Right renal cortex interstitium (tissue), 3 donors: ENCODE results near the gene TUBGCP5. TPM values are rescaled to one million over a fixed set of nuclear protein-coding genes. Genes with fewer than 3 reads are reported as not detected.
A peak's percentile ranks its signal among the peaks of the same experiment; 100 is the strongest.

Source experiments
- DNase-seq, 3 donors: peaks; one replicate each; pipeline ENCODE4 v3.0.0-alpha.2; 2013; ENCODE audit warnings: low read depth in 3 of 3, low spot score in 2 of 3
- polyA plus RNA-seq, 3 donors: library from polyadenylated mRNA; unstranded; fragments of 120-200 nt; gene quantifications; one replicate each; pipeline ENCODE4 v1.2.1, GENCODE V29; 2013; ENCODE audit not compliant: insufficient read length in 3 of 3

Gene TUBGCP5
- polyA plus RNA-seq, 3 donors, result 21.6 to 27.3 (median 22.3) TPM

DNA sequence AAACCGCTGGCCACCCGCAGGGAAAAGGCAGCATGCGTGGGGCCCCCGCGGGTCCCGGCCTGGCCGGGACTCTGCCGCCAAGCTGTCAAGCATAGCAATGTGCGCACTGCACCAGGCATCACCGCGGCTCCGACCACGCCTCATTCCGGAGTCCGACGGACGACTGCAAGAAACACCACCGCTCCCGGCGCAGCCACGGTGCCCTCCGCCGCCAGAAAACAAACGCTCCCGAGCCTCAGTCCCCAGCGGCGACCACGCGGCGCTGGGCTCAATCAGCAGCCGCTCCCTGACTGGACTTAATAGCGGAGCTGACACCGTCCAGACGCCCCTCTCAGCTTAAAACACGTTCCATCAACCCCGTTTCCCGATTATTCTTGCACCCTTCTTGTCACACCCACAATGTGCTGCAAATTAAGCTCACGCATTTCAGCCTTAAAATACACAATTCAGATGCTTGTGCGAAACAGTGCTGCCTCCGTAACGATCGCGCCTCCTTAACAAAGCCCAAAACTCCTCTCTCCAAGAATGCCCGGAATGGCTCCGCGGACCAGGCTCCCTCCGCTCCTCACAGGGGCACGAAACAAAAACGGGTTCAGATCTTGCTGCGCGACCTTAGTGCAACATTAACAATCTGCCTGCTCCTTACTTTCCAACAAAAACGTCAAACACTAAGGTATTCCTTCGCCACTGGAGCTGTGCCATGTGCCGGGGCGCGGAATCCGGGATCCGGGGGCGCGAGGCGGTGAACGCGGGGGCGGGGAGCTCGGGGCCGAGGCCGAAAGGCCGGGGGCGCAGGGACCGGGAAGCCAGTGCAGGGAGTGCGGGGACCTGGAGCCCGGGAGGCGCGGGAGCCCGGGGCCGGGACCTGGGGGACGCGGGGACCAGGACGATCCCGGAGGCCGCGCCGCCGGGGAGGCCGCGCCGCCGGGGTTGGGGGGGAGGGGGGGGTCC is 59.9 kb downstream of the TUBGCP5 start:
- DNase-seq, result peak in 1 of 3 donors; percentile 47

DNA sequence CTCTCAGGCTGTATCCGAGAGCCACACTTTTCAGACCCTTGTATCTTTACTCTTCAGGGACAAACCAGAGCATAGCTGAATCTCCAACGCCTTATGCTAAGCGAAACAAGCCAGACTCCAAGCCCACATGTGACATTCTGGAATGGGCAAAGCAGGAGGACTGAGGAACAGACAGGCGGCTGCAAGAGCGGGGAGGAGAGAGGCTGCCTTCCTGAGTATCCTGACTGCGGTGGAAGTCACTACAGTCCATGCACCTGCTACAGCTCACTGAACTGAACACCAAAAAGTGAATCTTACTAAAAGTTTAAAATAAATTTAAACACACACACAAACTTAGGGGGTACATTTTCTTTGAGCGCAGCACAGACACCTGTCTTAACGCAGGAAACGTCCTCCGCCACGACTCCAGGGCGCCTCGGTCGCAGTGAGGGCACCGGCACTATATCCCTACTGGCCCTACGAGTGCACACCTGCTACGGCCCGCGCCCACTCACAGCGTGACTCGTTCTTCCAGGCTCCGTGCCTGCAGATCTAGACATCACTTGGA is 60.6 kb downstream of the TUBGCP5 start:
- no peak for DNase-seq

- no peak for DNase-seq
Measured at GRCh38 chr15:22974745-22975144, 64.6 kb downstream of the TUBGCP5 start.

- no peak for DNase-seq
Measured at GRCh38 chr15:22973987-22974386, 65.4 kb downstream of the TUBGCP5 start.

DNA sequence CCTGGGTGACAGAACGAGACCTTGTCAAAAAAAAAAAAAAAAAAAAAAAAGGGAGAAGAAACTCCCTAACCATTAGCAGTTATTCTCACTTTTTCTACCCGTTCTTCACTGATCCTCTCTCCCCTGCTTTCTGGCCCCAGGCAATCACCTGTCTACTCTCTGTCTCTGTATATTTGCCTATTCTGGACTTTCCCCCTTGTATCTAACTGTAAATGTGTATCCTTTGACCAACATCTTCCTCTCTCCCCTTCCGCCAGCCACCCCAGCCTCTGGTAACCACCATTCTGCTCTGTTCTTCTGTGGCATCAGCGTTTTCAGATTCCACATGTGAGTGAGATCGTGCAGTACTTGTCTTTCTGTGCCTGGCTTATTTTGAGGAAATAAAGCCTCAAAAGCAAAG is 66.1 kb downstream of the TUBGCP5 start:
- DNase-seq, result no peak

DNA sequence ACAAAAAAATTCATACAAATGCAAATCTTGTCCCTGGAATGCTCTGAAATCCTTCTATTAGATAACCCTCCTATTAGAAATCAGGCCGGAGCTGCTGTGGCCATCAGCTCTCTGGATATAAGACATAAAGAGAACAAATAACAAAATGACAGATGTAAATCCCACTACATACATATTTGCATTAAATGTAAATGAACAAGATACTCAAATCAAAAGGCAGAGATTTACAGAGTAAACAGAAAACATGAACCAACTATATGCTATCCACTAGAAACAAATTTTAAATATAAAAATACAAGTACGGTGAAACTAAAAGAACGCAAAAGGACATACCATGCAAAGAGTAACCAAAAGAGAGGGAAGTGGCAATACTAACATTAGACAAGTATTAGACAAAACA is 69.9 kb downstream of the TUBGCP5 start:
- DNase-seq, result no peak

- no peak for DNase-seq
Measured at GRCh38 chr15:22968366-22968765, 71.0 kb downstream of the TUBGCP5 start.

DNA sequence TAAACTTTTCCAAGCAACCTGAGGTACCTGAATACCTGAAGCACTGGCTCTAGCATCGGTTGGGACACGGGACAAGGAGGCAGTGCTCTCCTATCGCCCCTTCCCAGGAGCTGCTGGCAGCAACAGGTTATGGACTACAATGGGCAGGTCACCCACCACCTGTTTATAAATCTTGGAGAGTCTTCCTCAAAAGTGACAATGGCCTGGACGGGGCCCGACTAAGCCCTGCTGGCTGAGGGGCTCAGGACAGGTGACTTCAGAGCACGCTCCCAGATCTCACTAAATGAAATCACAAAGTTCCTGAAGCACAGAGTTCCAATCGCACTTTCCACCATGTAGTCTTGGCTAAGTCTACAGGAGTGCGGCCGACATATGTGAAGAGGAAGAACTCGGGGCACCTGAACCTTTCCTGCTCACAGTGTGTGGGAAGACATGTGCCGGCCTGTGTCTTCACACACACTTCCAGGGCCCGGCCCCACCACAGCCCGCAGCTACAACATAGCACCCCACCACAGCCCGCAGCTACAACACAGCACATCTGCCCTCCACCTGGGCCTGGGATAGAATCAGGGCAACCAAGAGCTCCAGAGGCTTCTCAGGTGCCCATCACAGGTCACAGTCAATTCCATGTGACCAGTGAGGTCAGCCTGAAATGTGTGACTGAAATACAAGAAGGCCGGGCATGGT is 72.1 kb downstream of the TUBGCP5 start:
- DNase-seq, result no peak

- DNase-seq, result no peak
Measured at GRCh38 chr15:22966321-22967083, 72.9 kb downstream of the TUBGCP5 start.

- no peak for DNase-seq
Measured at GRCh38 chr15:22963641-22964040, 75.7 kb downstream of the TUBGCP5 start.

- no peak for DNase-seq
Measured at GRCh38 chr15:22962611-22963010, 76.8 kb downstream of the TUBGCP5 start.

- DNase-seq, result no peak
Measured at GRCh38 chr15:22961762-22962161, 77.6 kb downstream of the TUBGCP5 start.

DNA sequence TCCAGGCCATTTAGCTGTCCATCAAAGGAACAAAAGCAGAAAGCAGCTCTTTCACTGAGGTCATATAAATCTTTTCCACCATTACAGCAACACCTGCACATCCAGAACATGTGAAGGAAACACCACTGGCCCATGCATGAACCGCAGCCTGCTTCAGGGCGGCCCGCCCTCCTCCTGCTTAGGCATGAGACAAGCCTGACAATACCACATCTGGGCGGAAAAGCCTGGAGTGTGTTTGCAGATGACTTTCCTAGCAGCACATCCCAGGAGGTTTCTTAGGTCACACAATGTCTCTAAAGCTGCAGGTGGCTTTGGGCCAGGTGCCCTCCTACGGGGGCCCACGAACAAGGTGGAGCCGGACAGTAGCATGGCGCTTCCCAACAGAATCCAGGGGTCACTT is 78.8 kb downstream of the TUBGCP5 start:
- DNase-seq, result no peak

- no peak for DNase-seq
Measured at GRCh38 chr15:22960126-22960525, 79.2 kb downstream of the TUBGCP5 start.

DNA sequence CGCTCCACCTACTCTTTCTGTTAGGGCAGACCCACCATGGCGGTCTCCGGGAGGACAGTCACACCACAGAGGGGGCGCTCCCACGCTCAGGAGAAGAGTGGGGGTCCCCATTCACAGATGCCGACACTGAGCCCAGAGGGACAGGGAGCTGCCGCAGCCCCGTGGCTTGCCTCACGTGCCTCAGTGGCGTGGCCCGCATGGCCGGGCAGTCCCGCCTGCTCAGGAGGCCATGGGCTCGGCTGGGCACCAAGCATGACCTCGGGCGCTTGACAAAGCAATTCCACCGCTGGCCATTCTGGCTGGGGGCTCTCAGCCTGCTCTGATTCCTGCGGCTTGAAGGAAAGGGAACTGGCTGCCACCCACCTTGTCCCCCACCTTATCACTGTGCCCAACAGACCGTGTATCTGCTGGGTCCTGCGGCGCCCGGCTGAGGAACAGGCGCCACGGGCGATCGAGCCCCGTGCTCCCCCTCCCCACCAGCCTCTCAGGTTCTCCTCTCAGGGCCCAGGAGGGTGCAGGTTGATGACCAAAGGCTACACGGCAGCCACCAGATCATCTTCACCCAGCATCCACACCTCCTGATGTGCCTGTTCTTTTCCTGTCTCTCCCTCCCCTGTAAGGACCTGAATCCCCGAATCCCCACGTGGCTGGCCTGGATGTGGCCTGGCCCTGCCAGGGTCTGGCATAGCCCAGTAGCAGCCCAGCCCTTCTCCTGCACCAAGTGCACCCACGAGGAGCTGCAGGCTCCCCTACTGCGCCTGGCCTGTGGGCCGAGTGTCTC is 79.9 kb downstream of the TUBGCP5 start:
- no peak for DNase-seq

DNA sequence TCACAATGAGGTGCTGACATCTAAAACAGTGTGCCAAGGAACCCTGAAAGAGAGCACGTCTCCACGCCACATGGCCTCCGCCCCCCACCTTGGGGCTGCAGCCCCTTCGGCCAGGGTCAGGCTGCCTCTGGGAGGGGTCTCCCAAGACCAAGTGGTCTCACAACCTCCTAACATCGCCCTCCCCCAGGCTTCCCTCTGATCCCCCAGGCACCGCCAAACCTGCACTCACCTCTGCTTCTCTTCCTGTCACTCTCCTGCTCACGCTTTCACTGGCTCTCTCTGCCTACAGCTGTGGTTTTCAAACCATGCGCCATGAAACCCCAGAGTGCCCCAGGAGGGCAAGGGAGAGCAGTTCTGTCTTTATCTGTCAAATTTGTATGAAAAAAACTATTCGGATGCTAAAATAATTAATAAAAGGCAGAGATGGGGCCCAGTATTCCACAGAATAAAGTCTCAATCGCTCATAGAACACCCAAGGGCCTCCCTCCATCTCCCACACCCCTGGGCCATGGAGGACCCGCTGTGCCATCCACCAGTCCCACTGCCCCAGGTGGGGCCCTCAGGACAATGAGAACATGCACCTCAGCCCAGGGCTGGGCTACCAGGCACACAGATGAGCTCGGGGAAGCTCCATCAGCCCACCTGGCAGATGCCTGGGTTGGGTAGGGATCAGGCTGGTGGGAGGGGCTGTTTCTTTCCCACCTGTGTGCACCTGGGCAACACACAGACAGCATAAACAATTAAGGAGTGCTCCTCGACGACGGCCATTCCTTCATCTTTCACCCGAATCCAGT is 80.7 kb downstream of the TUBGCP5 start:
- DNase-seq, result no peak

DNA sequence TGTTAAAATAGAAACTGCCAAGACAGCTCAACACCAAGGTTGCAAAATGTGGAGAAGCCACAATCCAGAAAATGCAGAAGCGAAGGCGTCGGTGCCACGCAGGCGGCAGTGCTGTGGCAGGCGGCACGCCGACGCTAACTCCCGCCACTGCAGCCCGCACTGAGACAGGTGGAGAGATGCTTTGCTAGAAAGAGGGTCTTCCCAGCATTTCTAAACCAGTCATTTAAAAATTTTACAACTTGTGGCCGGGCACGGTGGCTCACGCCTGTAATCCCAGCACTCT is 82.5 kb downstream of the TUBGCP5 start:
- DNase-seq, result no peak

DNA sequence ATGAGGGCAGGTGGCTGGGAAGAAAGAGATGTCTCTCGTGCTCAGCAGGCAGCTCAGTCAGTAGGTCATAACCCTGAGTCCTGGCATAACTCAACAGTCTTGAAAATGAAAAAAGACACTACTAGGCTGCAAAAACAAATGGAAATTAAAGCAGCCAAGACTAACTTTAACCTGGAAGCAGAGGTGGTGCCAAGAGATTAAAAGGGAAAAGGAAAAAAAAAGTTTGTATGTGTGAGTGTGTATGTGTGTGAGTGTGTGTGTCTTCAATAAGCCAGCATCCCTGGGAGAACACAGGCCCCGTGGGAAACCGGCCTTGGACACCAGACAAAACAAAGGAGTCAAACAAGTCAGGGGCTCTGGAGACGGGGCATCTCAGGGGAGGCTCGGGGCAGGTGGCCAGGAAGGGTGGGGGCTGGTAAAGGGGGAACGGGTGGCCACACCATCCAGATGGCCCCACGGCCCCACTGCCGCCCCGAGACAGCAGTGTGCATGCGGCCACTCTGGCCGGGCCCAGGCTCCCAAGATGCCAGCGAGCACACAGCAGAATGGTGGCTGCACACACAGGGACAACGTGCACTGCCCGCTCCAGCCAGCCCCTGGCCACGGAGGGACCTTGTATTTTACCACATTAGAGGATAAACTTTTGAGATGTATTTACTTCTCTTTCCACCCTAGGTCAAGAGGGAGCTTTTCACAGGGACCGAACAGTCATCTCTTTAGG is 83.0 kb downstream of the TUBGCP5 start:
- no peak for DNase-seq

GRCh38 chr15:22955544-22956119 is 83.7 kb downstream of the TUBGCP5 start:
- DNase-seq, result no peak
